ENCODE data around the gene RSPH1.

RSPH1 gene

GRCh38 chr21:42426876-42427480 is 69.0 kb downstream of the RSPH1 start:
- no peak for DNase-seq (ENCODE audit: low read depth)

- DNase-seq (ENCODE audit: low read depth): no peak
Measured at GRCh38 chr21:42426424-42426823, 69.6 kb downstream of the RSPH1 start.

- no peak for DNase-seq (ENCODE audit: low read depth)
Measured at GRCh38 chr21:42425591-42425990, 70.4 kb downstream of the RSPH1 start.

GRCh38 chr21:42424914-42425541 is 71.0 kb downstream of the RSPH1 start:
- no peak for DNase-seq (ENCODE audit: low read depth)

DNA sequence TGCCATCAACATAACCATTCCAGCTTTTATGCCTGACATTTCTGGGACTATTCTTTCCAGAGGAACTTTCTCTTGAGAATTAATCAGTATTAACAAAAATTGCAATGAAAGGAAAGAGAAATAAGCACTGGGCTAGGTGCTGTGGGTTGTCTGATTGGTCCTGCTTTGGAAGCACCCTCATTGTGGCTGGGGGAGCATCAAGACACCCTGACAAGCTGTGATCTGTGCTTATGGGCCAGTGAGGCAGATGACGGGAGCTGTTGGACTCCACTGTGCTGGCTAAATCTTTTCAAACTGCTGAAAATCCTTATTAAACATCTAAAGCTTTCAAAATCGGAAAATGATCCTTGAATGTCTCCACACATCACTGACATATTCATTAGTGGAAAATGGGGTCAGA is 72.3 kb downstream of the RSPH1 start:
- no peak for DNase-seq (ENCODE audit: low read depth)

- no peak for DNase-seq (ENCODE audit: low read depth)
Measured at GRCh38 chr21:42423197-42423675, 72.8 kb downstream of the RSPH1 start.
